Common myeloid progenitor, CD34-positive (primary cell): ENCODE results near the gene DMGDH.

ENCODE experiments used
- CTCF ChIA-PET: fragments of 350-600 bp; sonication (Branson Sonifier 250); formaldehyde crosslinking; loops from one replicate; lab custom pipeline; 2021; ENCODE audit warnings: antibody characterized with exemption; lab: Charles Lee
- POLR2A ChIA-PET: fragments of 350-600 bp; sonication (Branson Sonifier 250); formaldehyde crosslinking; loops from one replicate; lab custom pipeline; 2021; ENCODE audit warnings: antibody characterized with exemption; lab: Charles Lee
- DNase-seq, 3 donors: peaks; one replicate each; pipeline versions ENCODE4 v3.0.0 to v3.0.0-alpha.2; 2013
- H3K27ac ChIP-seq, 2 experiments: 1 replicate in 1 of 2; 2 replicates in 1 of 2; pipeline ENCODE4 v1.7.0; 2013; ENCODE audit warnings: inconsistent platforms in 2 of 2, low read length in 2 of 2, mild to moderate bottlenecking in 2 of 2, low read depth in 1 of 2, moderate library complexity in 1 of 2; ENCODE audit not compliant: severe bottlenecking in 2 of 2, insufficient read depth in 1 of 2, poor library complexity in 1 of 2
- H3K27me3 ChIP-seq, 5 experiments: replicated peaks in 2 of 5; 1 replicate in 3 of 5; 2 replicates in 2 of 5; pipeline versions ENCODE4 v1.6.1 to v1.7.0; 2013; ENCODE audit warnings: low read length in 4 of 5, mild to moderate bottlenecking in 2 of 5, moderate library complexity in 2 of 5, inconsistent platforms in 1 of 5; ENCODE audit not compliant: insufficient read depth in 5 of 5, control insufficient read depth in 4 of 5
- H3K36me3 ChIP-seq, 4 experiments: 1 replicate in 2 of 4; 2 replicates in 2 of 4; pipeline versions ENCODE4 v1.6.1 to v1.7.0; 2013; ENCODE audit warnings: low read length in 3 of 4, control low read depth in 1 of 4, mild to moderate bottlenecking in 1 of 4; ENCODE audit not compliant: control insufficient read depth in 4 of 4, insufficient read depth in 4 of 4
- H3K4me1 ChIP-seq, 4 experiments: 1 replicate in 3 of 4; 2 replicates in 1 of 4; pipeline versions ENCODE4 v1.6.1 to v1.7.1; 2013; ENCODE audit warnings: low read length in 3 of 4, mild to moderate bottlenecking in 3 of 4, control low read depth in 1 of 4, inconsistent platforms in 1 of 4, moderate library complexity in 1 of 4; ENCODE audit not compliant: control insufficient read depth in 4 of 4, insufficient read depth in 4 of 4; ENCODE audit errors: control extremely low read depth in 1 of 4
- H3K4me3 ChIP-seq, 7 experiments: 1 replicate in 4 of 7; 2 replicates in 3 of 7; pipeline versions ENCODE4 v1.5.1 to v1.7.0; 2013; ENCODE audit warnings: mild to moderate bottlenecking in 7 of 7, low read length in 6 of 7, moderate library complexity in 6 of 7, inconsistent platforms in 2 of 7, low read depth in 2 of 7, control low read depth in 1 of 7; ENCODE audit not compliant: insufficient read depth in 4 of 7, control insufficient read depth in 1 of 7; ENCODE audit errors: extremely low read depth in 1 of 7
- H3K9me3 ChIP-seq, 5 experiments: 1 replicate in 4 of 5; 2 replicates in 1 of 5; pipeline versions ENCODE4 v1.6.1 to v1.7.1; 2013; ENCODE audit warnings: low read length in 4 of 5, mild to moderate bottlenecking in 2 of 5, inconsistent platforms in 1 of 5, low read depth in 1 of 5, moderate library complexity in 1 of 5; ENCODE audit not compliant: control insufficient read depth in 4 of 5, insufficient read depth in 2 of 5; ENCODE audit errors: control extremely low read depth in 1 of 5
- WGBS: methylation state at CpG from one replicate; pipeline ENCODE4 v1.1.5; 2013; ENCODE audit not compliant: insufficient coverage; 5-methylcytosine and 5-hydroxymethylcytosine counted together

DMGDH gene

DNA sequence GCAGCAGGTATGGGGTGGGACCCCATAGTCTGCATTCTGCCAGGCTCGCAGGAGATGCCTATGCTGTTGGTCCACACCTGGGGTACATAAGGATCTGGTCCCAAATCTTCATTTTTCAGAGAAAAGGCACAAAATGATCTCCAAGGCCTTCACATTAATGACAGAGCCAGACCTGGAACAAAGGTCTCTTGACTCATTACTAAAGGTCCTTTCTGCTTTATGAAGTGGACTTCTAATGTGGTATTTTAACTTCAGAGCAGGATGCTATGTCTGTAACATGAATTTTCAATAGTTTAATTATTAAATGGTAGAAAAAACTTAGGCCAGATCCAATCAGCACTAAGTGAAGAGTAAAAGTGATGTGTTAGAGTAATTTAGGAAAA, 38.0 kb downstream of the DMGDH start:
- 92% methylated on average over 1 of the region's 1 CpG for WGBS
- no peaks in the 10 kb centered on the region for H3K9me3 ChIP-seq
- H3K27me3 ChIP-seq: peaks cover 0 to 2% (median 0%) of the 10 kb centered on the region in 5 experiments
- no peak overlapping the region for H3K27ac ChIP-seq
- POLR2A ChIA-PET: no interaction called here
- no peak for DNase-seq
- no peaks in the 10 kb centered on the region for H3K36me3 ChIP-seq
- no peaks in the 10 kb centered on the region for H3K4me1 ChIP-seq
- CTCF ChIA-PET: interaction anchor here (1.5 to 15.9 kb wide), 2 partner anchors 10 to 99 kb away, joined by 3 to 277 read pairs; no protein-coding TSS in a partner anchor
- no peak overlapping the region for H3K4me3 ChIP-seq

DNA sequence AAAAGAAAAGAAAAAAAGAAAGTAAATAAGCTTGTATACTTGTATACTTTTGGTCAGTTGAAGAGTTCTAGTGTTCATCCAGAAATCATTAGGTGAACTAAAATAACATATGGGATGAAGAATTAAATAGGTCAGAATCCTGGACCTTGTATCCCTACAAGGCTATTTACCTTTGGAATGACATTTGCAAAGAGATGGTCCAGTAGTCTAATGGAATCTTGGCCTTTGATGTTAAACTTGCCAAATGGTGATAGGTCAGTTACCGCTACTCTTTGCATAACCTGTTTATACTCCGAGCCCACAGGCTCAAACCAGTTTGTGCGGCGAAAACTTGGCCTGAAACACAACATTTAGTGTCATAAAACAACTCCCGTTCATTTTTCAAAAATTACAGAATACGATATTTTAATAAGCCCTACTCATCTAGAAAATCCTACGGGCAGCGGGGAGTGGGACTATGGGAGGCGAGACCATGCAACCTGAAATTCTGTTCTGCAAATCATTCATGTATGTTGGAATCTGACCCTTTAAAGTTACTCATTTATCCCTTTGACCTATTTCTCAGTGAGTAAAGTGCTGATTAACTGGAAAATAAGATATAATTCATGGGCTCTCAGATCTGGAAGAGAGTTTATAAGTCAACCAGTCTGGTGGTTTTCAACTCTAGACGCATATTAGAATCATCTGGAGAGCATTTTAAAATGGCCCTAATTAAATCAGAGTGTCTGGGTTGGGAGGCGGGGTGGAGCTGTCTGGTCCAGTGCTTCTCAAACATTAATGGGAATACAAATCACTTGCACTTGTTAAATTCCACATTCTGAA, 38.6 kb downstream of the DMGDH start:
- no peak for DNase-seq
- Histone ChIP-seq H3K27me3 (peaks cover 0 to 2% (median 0%) of the 10 kb centered on the region in 5 experiments), H3K9me3 (no peaks in the 10 kb centered on the region), H3K4me1 (no peaks in the 10 kb centered on the region), H3K4me3 (no peak overlapping the region), H3K36me3 (no peaks in the 10 kb centered on the region), H3K27ac (no peak overlapping the region)
- ChIA-PET POLR2A (no interaction called here), CTCF (interaction anchor here (1.2 to 15.9 kb wide), 3 partner anchors 9 to 99 kb away, joined by 3 to 277 read pairs (median 3); no protein-coding TSS in a partner anchor)
- 100% methylated on average over 9 of the region's 11 CpGs for WGBS

DNA sequence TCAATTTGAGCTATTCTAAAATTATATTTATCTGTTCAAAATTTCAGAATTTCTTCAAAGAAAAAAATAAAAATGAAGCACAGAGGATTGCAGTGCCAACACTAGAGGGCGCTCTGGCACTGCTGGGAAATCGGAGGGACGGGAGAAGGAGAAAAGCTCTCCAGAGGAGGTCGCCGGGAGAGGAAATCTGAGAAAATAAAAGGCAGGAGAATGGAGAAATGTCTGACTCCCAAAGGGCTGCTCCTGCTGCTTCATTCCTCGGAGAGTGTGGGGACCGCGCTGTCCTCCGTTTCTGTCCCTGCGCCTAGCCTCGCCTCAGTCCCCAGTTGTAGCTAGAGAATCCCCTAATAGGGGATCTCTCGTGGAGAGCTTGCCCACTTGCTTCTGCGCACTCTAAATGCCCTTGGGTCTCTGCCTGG, 44.4 kb downstream of the DMGDH start:
- ChIA-PET CTCF (interaction anchor here (0.6 to 15.9 kb wide), 33 partner anchors 9 to 442 kb away, joined by 3 to 277 read pairs (median 4); no protein-coding TSS in a partner anchor), POLR2A (no interaction called here)
- H3K27me3 ChIP-seq: peaks cover 0 to 8% (median 4%) of the 10 kb centered on the region in 5 experiments
- peaks cover 0 to 7% (median 1%) of the 10 kb centered on the region in 4 experiments for H3K4me1 ChIP-seq
- H3K9me3 ChIP-seq: no peaks in the 10 kb centered on the region
- no peak overlapping the region for H3K27ac ChIP-seq
- no peaks in the 10 kb centered on the region for H3K36me3 ChIP-seq
- H3K4me3 ChIP-seq: peak overlapping the region in 6 of 7 experiments; percentile 4 to 73 (median 30)
- peak; percentile 54 to 72 (median 63) for DNase-seq
- WGBS: 10% methylated on average over 11 of the region's 13 CpGs

- H3K9me3 ChIP-seq: no peaks in the 10 kb centered on the region
- no peak for DNase-seq
- WGBS: 100% methylated on average over 1 of the region's 1 CpG
- H3K36me3 ChIP-seq: no peaks in the 10 kb centered on the region
- H3K4me1 ChIP-seq: peaks cover 0 to 7% (median 1%) of the 10 kb centered on the region in 4 experiments
- H3K4me3 ChIP-seq: no peak overlapping the region
- no peak overlapping the region for H3K27ac ChIP-seq
- ChIA-PET CTCF (interaction anchor here (0.6 to 15.9 kb wide), 22 partner anchors 10 to 1060 kb away, joined by 3 to 277 read pairs (median 5); partner anchors contain the start of gene ARSB), POLR2A (no interaction called here)
- H3K27me3 ChIP-seq: peaks cover 0 to 8% (median 4%) of the 10 kb centered on the region in 5 experiments
Measured at GRCh38 chr5:79023947-79024346, 45.5 kb downstream of the DMGDH start.

DNA sequence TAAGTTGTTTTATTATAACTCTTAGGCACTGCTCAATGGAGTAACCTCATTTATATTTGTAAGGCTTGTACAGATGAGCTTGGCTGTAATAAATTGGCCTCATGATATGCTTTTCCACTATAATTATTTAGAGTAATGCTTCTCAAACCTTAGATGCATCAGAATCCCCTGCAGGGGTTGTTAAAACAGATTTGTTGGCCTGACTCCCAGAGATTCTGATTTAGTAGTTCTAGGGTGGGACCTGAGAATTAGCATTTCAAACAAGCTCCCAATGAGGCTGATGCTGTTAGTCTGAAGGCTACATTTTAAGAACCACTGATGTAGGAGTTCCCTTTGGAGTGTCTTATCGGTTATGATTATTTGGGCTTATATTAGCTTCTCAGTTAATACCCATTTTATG, 46.1 kb downstream of the DMGDH start:
- no peak overlapping the region for H3K4me3 ChIP-seq
- WGBS: no CpG with 5 or more reads among the region's 1 CpG
- peaks cover 0 to 10% (median 4%) of the 10 kb centered on the region in 5 experiments for H3K27me3 ChIP-seq
- ChIA-PET CTCF (interaction anchor here (0.6 to 15.9 kb wide), 16 partner anchors 12 to 1061 kb away, joined by 3 to 277 read pairs (median 4); partner anchors contain the start of gene ARSB), POLR2A (no interaction called here)
- no peak for DNase-seq
- no peaks in the 10 kb centered on the region for H3K9me3 ChIP-seq
- no peaks in the 10 kb centered on the region for H3K36me3 ChIP-seq
- no peak overlapping the region for H3K27ac ChIP-seq
- H3K4me1 ChIP-seq: peaks cover 0 to 7% (median 1%) of the 10 kb centered on the region in 4 experiments

DNA sequence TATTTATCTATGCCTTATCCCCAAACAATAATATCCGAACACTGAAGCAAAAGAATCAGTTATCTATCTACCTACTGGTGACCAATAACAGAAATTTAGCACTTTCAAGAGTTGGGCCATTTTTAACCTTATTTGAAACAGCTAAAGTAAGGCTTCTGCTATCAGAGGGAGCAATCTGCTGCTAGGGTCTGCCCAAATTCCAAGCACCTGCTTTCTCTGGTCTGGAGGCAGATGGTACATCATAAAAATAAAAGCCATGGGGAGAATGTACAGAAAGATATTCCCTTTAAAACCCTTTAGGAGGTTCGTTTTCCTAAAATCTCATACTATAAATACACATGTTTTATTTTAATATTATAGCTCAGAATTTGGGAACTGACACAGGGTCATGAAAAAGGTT, 46.7 kb downstream of the DMGDH start:
- peaks cover 0 to 7% (median 1%) of the 10 kb centered on the region in 4 experiments for H3K4me1 ChIP-seq
- CTCF ChIA-PET: interaction anchor here (1.0 to 15.9 kb wide), 13 partner anchors 12 to 444 kb away, joined by 3 to 277 read pairs (median 5); partner anchors contain the start of gene ARSB
- DNase-seq: no peak
- no peak overlapping the region for H3K4me3 ChIP-seq
- no CpG with 5 or more reads among the region's 2 CpGs for WGBS
- peaks cover 0 to 10% (median 4%) of the 10 kb centered on the region in 5 experiments for H3K27me3 ChIP-seq
- H3K9me3 ChIP-seq: no peaks in the 10 kb centered on the region
- H3K36me3 ChIP-seq: no peaks in the 10 kb centered on the region
- POLR2A ChIA-PET: interaction anchor here (0.6 kb wide), 1 partner anchor 22 kb away, joined by 3 read pairs; no protein-coding TSS in a partner anchor
- no peak overlapping the region for H3K27ac ChIP-seq
